HCT116 (cell line): Measurements from ENCODE around the gene ATP5PO. TPM values are rescaled to one million over a fixed set of nuclear protein-coding genes. Genes with fewer than 3 reads are reported as not detected.

Experiments
- ATAC-seq: fragments of 200-7000 bp; cut with Tn5 transposase; 2 replicates; pipeline ENCODE4 v1.9.1; 2020; ENCODE audit warnings: mild to moderate bottlenecking, moderate library complexity
- BruUV-seq: library from RNA; stranded (reverse); fragments of 400-500 nt; replicated peaks from 2 replicates; lab custom pipeline; 2021; lab: Mats Ljungman, UMichigan
- CTCF ChIA-PET: fragments of 300-600 bp; sonication (Branson Sonifier 250); formaldehyde crosslinking; loops from one replicate; lab custom pipeline; 2021; ENCODE audit warnings: antibody characterized with exemption; lab: Charles Lee
- POLR2A ChIA-PET: fragments of 300-600, 350-600 bp; sonication (Branson Sonifier 250); formaldehyde crosslinking; loops from one replicate; lab custom pipeline; 2021; ENCODE audit warnings: antibody characterized with exemption; lab: Charles Lee
- RAD21 ChIA-PET, 2 experiments: fragments of 300-600 bp; sonication (Branson Sonifier 250); formaldehyde crosslinking; loops; one replicate each; lab custom pipeline; 2023; ENCODE audit warnings: low total read pairs in 2 of 2; ENCODE audit not compliant: uncharacterized antibody in 2 of 2, unreplicated experiment in 2 of 2, low non-redundant PET in 1 of 2; lab: Charles Lee
- DNase-seq: peaks from one replicate; pipeline ENCODE4 v3.0.0-alpha.2; 2010; ENCODE audit warnings: low read depth, low spot score
- H2AFZ ChIP-seq: fragments of 200-600 bp; shearing (Covaris generic), sonication (generic); 2 replicates; pipeline ENCODE4 v1.6.1; 2017; ENCODE audit warnings: low read depth, mixed run types, mixed read lengths, antibody characterized with exemption, low read length; ENCODE audit not compliant: poor library complexity, severe bottlenecking
- H3K27ac ChIP-seq: 2 replicates; pipeline ENCODE4 v1.5.1; 2012; ENCODE audit warnings: low read depth, low read length
- H3K27me3 ChIP-seq: fragments of 200-600 bp; sonication (generic); 2 replicates; pipeline ENCODE4 v1.6.1; 2016; ENCODE audit warnings: mixed run types, low read length, mixed read lengths; ENCODE audit not compliant: insufficient read depth
- H3K36me3 ChIP-seq, 2 experiments: fragments of 200-500 bp in 1 of 2; fragments of 200-600 bp in 1 of 2; sonication (Bioruptor generic) in 1 of 2; sonication (generic) in 1 of 2; 2 replicates each; pipeline versions ENCODE4 v1.5.1 to v1.6.1; 2014 to 2016; ENCODE audit warnings: low read length in 2 of 2, inconsistent platforms in 1 of 2, mixed read lengths in 1 of 2, mixed run types in 1 of 2; ENCODE audit not compliant: insufficient read depth in 2 of 2, control insufficient read depth in 1 of 2
- H3K4me1 ChIP-seq, 2 experiments: fragments of 200-600 bp in 1 of 2; sonication (generic) in 1 of 2; 2 replicates each; pipeline versions ENCODE4 v1.5.1 to v1.6.1; 2012 to 2017; ENCODE audit warnings: low read length in 2 of 2, inconsistent platforms in 1 of 2, mild to moderate bottlenecking in 1 of 2, mixed read lengths in 1 of 2, mixed run types in 1 of 2, moderate library complexity in 1 of 2; ENCODE audit not compliant: insufficient read depth in 2 of 2, control insufficient read depth in 1 of 2
- H3K4me2 ChIP-seq: fragments of 200-600 bp; sonication (generic); 2 replicates; pipeline ENCODE4 v1.6.1; 2017; ENCODE audit warnings: mixed run types, low read length, mixed read lengths
- H3K4me3 ChIP-seq, 2 experiments: fragments of 200-600 bp in 1 of 2; sonication (generic) in 1 of 2; replicated peaks in 1 of 2; 2 replicates each; pipeline ENCODE4 v1.5.1; 2011 to 2016; ENCODE audit warnings: low read length in 2 of 2, control low read depth in 1 of 2, low read depth in 1 of 2, mild to moderate bottlenecking in 1 of 2, mixed read lengths in 1 of 2, mixed run types in 1 of 2
- H3K79me2 ChIP-seq: fragments of 200-600 bp; sonication (generic); 2 replicates; pipeline ENCODE4 v1.6.1; 2017; ENCODE audit warnings: mild to moderate bottlenecking, mixed run types, low read length, moderate library complexity, mixed read lengths; ENCODE audit not compliant: insufficient read depth
- H3K9ac ChIP-seq: fragments of 200-600 bp; sonication (generic); 2 replicates; pipeline ENCODE4 v1.6.1; 2016; ENCODE audit warnings: low read length, mixed read lengths
- H3K9me2 ChIP-seq: fragments of 200-600 bp; sonication (generic), shearing (Covaris generic); 2 replicates; pipeline ENCODE4 v1.6.1; 2017; ENCODE audit warnings: mixed run types, mild to moderate bottlenecking, moderate library complexity; ENCODE audit not compliant: insufficient read depth
- H3K9me3 ChIP-seq, 2 experiments: fragments of 200-500 bp in 1 of 2; fragments of 200-600 bp in 1 of 2; sonication (Bioruptor generic) in 1 of 2; sonication (generic) in 1 of 2; 2 replicates each; pipeline ENCODE4 v1.6.1; 2014 to 2017; ENCODE audit warnings: low read length in 2 of 2, mixed read lengths in 2 of 2, inconsistent platforms in 1 of 2, low read depth in 1 of 2, mild to moderate bottlenecking in 1 of 2, mixed run types in 1 of 2, moderate library complexity in 1 of 2; ENCODE audit not compliant: control insufficient read depth in 1 of 2, insufficient read depth in 1 of 2
- H4K20me1 ChIP-seq: fragments of 200-600 bp; sonication (generic), shearing (Covaris generic); 2 replicates; pipeline ENCODE4 v1.6.1; 2017; ENCODE audit warnings: mixed run types, mild to moderate bottlenecking, moderate library complexity; ENCODE audit not compliant: insufficient read depth
- ATF3 ChIP-seq: IDR thresholded peaks from 2 replicates; pipeline ENCODE4 v1.6.1; 2012
- CBX3 ChIP-seq: IDR thresholded peaks from 2 replicates; pipeline ENCODE4 v1.6.1; 2012; ENCODE audit warnings: low read depth
- CEBPB ChIP-seq: IDR thresholded peaks from 2 replicates; pipeline ENCODE4 v1.6.1; 2012; ENCODE audit warnings: low read depth
- CTCF ChIP-seq, 3 experiments: fragments of 200-600 bp in 1 of 3; sonication (generic) in 1 of 3; IDR thresholded peaks in 2 of 3; conservative IDR thresholded peaks in 1 of 3; 2 replicates each; pipeline ENCODE4 v1.5.1; 2012 to 2017; ENCODE audit warnings: low read depth in 2 of 3, low read length in 2 of 3, antibody characterized with exemption in 1 of 3, borderline replicate concordance in 1 of 3, control low read depth in 1 of 3, mild to moderate bottlenecking in 1 of 3, mixed read lengths in 1 of 3, mixed run types in 1 of 3, moderate library complexity in 1 of 3; ENCODE audit not compliant: insufficient read depth in 1 of 3
- EGR1 ChIP-seq: IDR thresholded peaks from 2 replicates; pipeline ENCODE4 v1.6.1; 2012; ENCODE audit warnings: low read depth
- ELF1 ChIP-seq: IDR thresholded peaks from 2 replicates; pipeline ENCODE4 v1.6.1; 2012; ENCODE audit warnings: low read depth, borderline replicate concordance
- EZH2 ChIP-seq: fragments of 200-600 bp; sonication (generic); IDR thresholded peaks from 2 replicates; pipeline ENCODE4 v1.6.1; 2017; ENCODE audit warnings: antibody characterized with exemption, mixed run types
- EZH2phosphoT487 ChIP-seq: fragments of 200-600 bp; IDR thresholded peaks from 2 replicates; pipeline ENCODE4 v1.6.1; 2018; ENCODE audit warnings: antibody characterized with exemption, borderline replicate concordance
- FOSL1 ChIP-seq: IDR thresholded peaks from 2 replicates; pipeline ENCODE4 v1.6.1; 2012; ENCODE audit warnings: low read depth
- JUND ChIP-seq: IDR thresholded peaks from 2 replicates; pipeline ENCODE4 v1.6.1; 2012
- MAX ChIP-seq: IDR thresholded peaks from 2 replicates; pipeline ENCODE4 v1.6.1; 2012
- POLR2A ChIP-seq: IDR thresholded peaks from 2 replicates; pipeline ENCODE4 v1.7.0; 2011; ENCODE audit warnings: borderline replicate concordance; ENCODE audit not compliant: insufficient read depth, insufficient read length; ENCODE audit errors: extremely low read depth
- POLR2AphosphoS5 ChIP-seq: IDR thresholded peaks from 2 replicates; pipeline ENCODE4 v1.6.1; 2011; ENCODE audit warnings: mild to moderate bottlenecking, low read depth, low read length, moderate library complexity
- RAD21 ChIP-seq: IDR thresholded peaks from 2 replicates; pipeline ENCODE4 v1.6.1; 2012; ENCODE audit warnings: low read depth, mild to moderate bottlenecking
- REST ChIP-seq: IDR thresholded peaks from 2 replicates; pipeline ENCODE4 v1.6.1; 2012; ENCODE audit warnings: low read depth
- SIN3A ChIP-seq: IDR thresholded peaks from 2 replicates; pipeline ENCODE4 v1.6.1; 2012; ENCODE audit warnings: low read depth
- SP1 ChIP-seq: IDR thresholded peaks from 2 replicates; pipeline ENCODE4 v1.6.1; 2012; ENCODE audit warnings: low read depth
- SRF ChIP-seq: IDR thresholded peaks from 2 replicates; pipeline ENCODE4 v1.6.1; 2012; ENCODE audit warnings: low read depth
- ZBTB33 ChIP-seq: IDR thresholded peaks from 2 replicates; pipeline ENCODE4 v1.6.1; 2011; ENCODE audit warnings: mild to moderate bottlenecking, low read length, moderate library complexity; ENCODE audit not compliant: insufficient replicate concordance; ENCODE audit errors: extremely low read depth
- ZNF274 ChIP-seq: fragments of 200-500 bp; sonication (Bioruptor generic); IDR thresholded peaks from 2 replicates; pipeline ENCODE4 v1.6.1; 2014; ENCODE audit warnings: mild to moderate bottlenecking, low read depth, low read length, inconsistent platforms
- intact Hi-C: fragments of 100-400 bp; cut with micrococcal nuclease; formaldehyde crosslinking; loops from 2 replicates; pipeline ENCODE4 v1.10.0; 2022
- total RNA-seq: library from RNA; stranded (reverse); gene quantifications from one replicate; pipeline ENCODE4 v1.2.1, GENCODE V29; 2021; ENCODE audit not compliant: unreplicated experiment

Gene ATP5PO
- total RNA-seq, 1 experiment from 2014 or later = 238 TPM

- no peak overlapping the region for H3K27ac ChIP-seq
- H3K4me3 ChIP-seq = no peak overlapping the region
- no peaks in the 10 kb centered on the region for H4K20me1 ChIP-seq
- no peaks in the 10 kb centered on the region for H3K9me3 ChIP-seq
- ChIA-PET POLR2A (no interaction called here), RAD21 (no interaction called here), CTCF (no interaction called here)
- no peaks in the 10 kb centered on the region for H3K79me2 ChIP-seq
- BruUV-seq = no TSS peak
- ATAC-seq (no peak), DNase-seq (no peak)
- intact Hi-C loops = no loop called here
- H3K4me2 ChIP-seq = no peak overlapping the region
- H3K9me2 ChIP-seq = no peaks in the 10 kb centered on the region
- H3K27me3 ChIP-seq = no peaks in the 10 kb centered on the region
- peaks cover 0 to 7% of the 10 kb centered on the region in 2 experiments; a peak in 3 of 4 replicates for H3K4me1 ChIP-seq
- H3K9ac ChIP-seq = no peak overlapping the region
- no peak for TF ChIP-seq REST
- no peak for TF ChIP-seq ATF3
- no peak for TF ChIP-seq CTCF (IDR thresholded peaks at IDR 0.05 in 2 of 3, conservative IDR thresholded peaks at IDR 0.05 in 1 of 3; ENCODE audit: borderline replicate concordance in 1 of 3, insufficient read depth in 1 of 3, low read depth in 2 of 3, low read length in 2 of 3)
- TF ChIP-seq POLR2AphosphoS5 = no peak
- no peak for TF ChIP-seq EGR1
- TF ChIP-seq RAD21 = no peak
- TF ChIP-seq CEBPB = no peak
- no peak for TF ChIP-seq EZH2phosphoT487
- TF ChIP-seq EZH2 = no peak
- TF ChIP-seq SIN3A = no peak
- no peak for TF ChIP-seq POLR2A
- TF ChIP-seq ZNF274 = no peak
- no peak for TF ChIP-seq JUND
- no peak for TF ChIP-seq FOSL1
- TF ChIP-seq CBX3 = no peak
- no peak for TF ChIP-seq ELF1
- TF ChIP-seq MAX = no peak
- TF ChIP-seq SRF = no peak
- TF ChIP-seq ZBTB33 = no peak
- no peak for TF ChIP-seq SP1
- TF ChIP-seq, all 23 proteins: peak for 0
- H3K36me3 ChIP-seq = no peaks in the 10 kb centered on the region
- H2AFZ ChIP-seq = no peak overlapping the region
Measured at GRCh38 chr21:33893917-33894316, 21.7 kb downstream of the ATP5PO start.
